HL-60 (cell line): ENCODE data around the gene PORCN.

ENCODE experiments used
- CTCF ChIP-seq: IDR thresholded peaks from one replicate; pipeline ENCODE4 v1.5.1; 2011; ENCODE audit warnings: low read length, control low read depth, inconsistent platforms; ENCODE audit not compliant: insufficient read depth
- GABPA ChIP-seq: IDR thresholded peaks from 2 replicates; pipeline ENCODE4 v1.6.1; 2012; ENCODE audit warnings: low read depth
- POLR2AphosphoS5 ChIP-seq: IDR thresholded peaks from 2 replicates; pipeline ENCODE4 v1.6.1; 2012; ENCODE audit warnings: low read depth

- no peak for TF ChIP-seq CTCF
- TF ChIP-seq GABPA, result no peak
- TF ChIP-seq POLR2AphosphoS5, result no peak
Observed at GRCh38 chrX:48533165-48533564, 24.4 kb downstream of the PORCN start.
